Esophagus (tissue), 2 donors: Measurements from ENCODE around the gene CD2AP. TPM values are rescaled to one million over a fixed set of nuclear protein-coding genes. Genes with fewer than 3 reads are reported as not detected.
"Not testable (repeated sequence)": the region's sequence is repeated elsewhere in the genome, so short reads cannot be mapped to it uniquely, and the experiment has no call there.

Experiments used
- H3K27ac ChIP-seq, 2 donors: one replicate each; pipeline ENCODE4 v1.5.1; 2013; ENCODE audit warnings: low read depth in 2 of 2, mild to moderate bottlenecking in 2 of 2, inconsistent platforms in 1 of 2, low read length in 1 of 2, moderate library complexity in 1 of 2
- H3K27me3 ChIP-seq, 2 donors: one replicate each; pipeline ENCODE4 v1.6.1; 2013; ENCODE audit warnings: low read length in 2 of 2, control low read depth in 1 of 2, mild to moderate bottlenecking in 1 of 2; ENCODE audit not compliant: insufficient read depth in 2 of 2, control insufficient read depth in 1 of 2
- H3K36me3 ChIP-seq, 2 donors: one replicate each; pipeline ENCODE4 v1.6.1; 2013; ENCODE audit warnings: low read length in 1 of 2; ENCODE audit not compliant: control insufficient read depth in 2 of 2, insufficient read depth in 2 of 2
- H3K4me1 ChIP-seq, 2 donors: one replicate each; pipeline ENCODE4 v1.6.1; 2013; ENCODE audit warnings: low read length in 1 of 2; ENCODE audit not compliant: control insufficient read depth in 2 of 2, insufficient read depth in 2 of 2
- H3K4me3 ChIP-seq, 2 donors: one replicate each; pipeline ENCODE4 v1.5.1; 2013; ENCODE audit warnings: low read length in 2 of 2, mild to moderate bottlenecking in 2 of 2, low read depth in 1 of 2, moderate library complexity in 1 of 2
- H3K9me3 ChIP-seq, 2 donors: one replicate each; pipeline ENCODE4 v1.6.1; 2013; ENCODE audit warnings: mild to moderate bottlenecking in 2 of 2, low read depth in 1 of 2, low read length in 1 of 2, moderate library complexity in 1 of 2; ENCODE audit not compliant: control insufficient read depth in 2 of 2, insufficient read depth in 1 of 2
- WGBS, 2 donors: extraction: QIAGEN DNeasy Blood & Tissue Kit; methylation state at CpG; one replicate each; pipeline ENCODE4 v1.1.7; 2013; 5-methylcytosine and 5-hydroxymethylcytosine counted together
- polyA plus RNA-seq, 2 donors: library from polyadenylated mRNA; stranded (reverse); fragments of 200-250 nt; gene quantifications; one replicate each; pipeline ENCODE4 v1.2.3, GENCODE V29; 2013
- donor health status: healthy with polysubstance abuse.
- donor health status: Bipolar disorder and iron deficiency.

CD2AP gene
- polyA plus RNA-seq, 2 donors = 12.9 to 14.8 TPM

- H3K36me3 ChIP-seq = no peaks in the 10 kb centered on the region
- H3K27ac ChIP-seq = no peak overlapping the region
- H3K9me3 ChIP-seq = no peaks in the 10 kb centered on the region
- WGBS, 2 donors = 53 to 64% methylated on average over 3 of the region's 3 CpGs
- H3K4me3 ChIP-seq = no peak overlapping the region
- no peaks in the 10 kb centered on the region for H3K27me3 ChIP-seq
- no peaks in the 10 kb centered on the region for H3K4me1 ChIP-seq
Measured at GRCh38 chr6:47440719-47441118, 36.9 kb upstream of the CD2AP start.

DNA sequence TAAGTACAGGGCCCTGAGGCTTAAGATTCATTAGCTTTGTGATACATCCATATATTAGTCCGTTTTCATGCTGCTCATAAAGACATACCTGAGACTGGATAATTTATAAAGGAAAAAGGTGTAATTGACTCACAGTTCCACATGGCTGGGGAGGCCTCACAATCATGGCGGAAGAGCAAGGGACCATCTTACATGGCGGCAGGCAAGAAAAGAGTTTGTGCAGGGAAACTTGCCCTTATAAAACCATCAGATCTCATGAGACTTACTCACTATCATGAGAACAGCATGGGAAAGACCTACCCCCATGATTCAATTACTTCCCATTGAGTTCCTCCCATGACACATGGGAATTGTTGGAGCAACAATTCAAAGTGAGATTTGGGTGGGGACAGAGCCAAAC is 32.6 kb upstream of the CD2AP start:
- 90 to 94% methylated on average over 3 of the region's 3 CpGs for WGBS, 2 donors

GRCh38 chr6:47446669-47447330 is 30.8 kb upstream of the CD2AP start:
- 25 to 39% methylated on average over 3 of the region's 3 CpGs for WGBS, 2 donors
- Histone ChIP-seq H3K36me3 (no peaks in the 10 kb centered on the region), H3K4me1 (no peaks in the 10 kb centered on the region), H3K27ac (no peak overlapping the region), H3K27me3 (no peaks in the 10 kb centered on the region), H3K9me3 (no peaks in the 10 kb centered on the region), H3K4me3 (no peak overlapping the region)

More for the DNA sequence above, 32.6 kb upstream of the CD2AP start:
- not testable (repeated sequence) for H3K36me3 ChIP-seq, H3K27me3 ChIP-seq, H3K4me3 ChIP-seq, H3K9me3 ChIP-seq, H3K4me1 ChIP-seq, H3K27ac ChIP-seq

DNA sequence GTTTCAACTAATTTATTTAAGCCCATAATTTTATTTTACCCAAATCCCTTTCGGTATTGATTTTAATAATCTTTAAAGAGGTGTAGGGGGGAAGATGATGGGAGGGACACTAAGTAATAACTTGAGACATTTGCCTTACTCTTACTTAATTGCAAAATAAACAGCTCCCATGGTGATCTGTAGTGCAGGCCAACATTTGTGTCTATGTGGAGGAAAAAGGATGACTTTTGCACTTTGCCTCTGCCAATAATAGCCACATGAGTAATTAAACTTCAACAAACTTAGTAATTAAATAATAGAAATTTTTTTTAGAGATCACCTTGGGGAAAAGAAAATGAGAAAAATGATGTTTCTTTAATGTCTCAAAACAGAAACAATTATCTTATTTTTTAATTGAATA is 29.9 kb upstream of the CD2AP start:
- no peak overlapping the region for H3K4me3 ChIP-seq
- no peaks in the 10 kb centered on the region for H3K4me1 ChIP-seq
- 95 to 97% methylated on average over 1 of the region's 1 CpG for WGBS, 2 donors
- H3K36me3 ChIP-seq = no peaks in the 10 kb centered on the region
- no peak overlapping the region for H3K27ac ChIP-seq
- no peaks in the 10 kb centered on the region for H3K9me3 ChIP-seq
- no peaks in the 10 kb centered on the region for H3K27me3 ChIP-seq

DNA sequence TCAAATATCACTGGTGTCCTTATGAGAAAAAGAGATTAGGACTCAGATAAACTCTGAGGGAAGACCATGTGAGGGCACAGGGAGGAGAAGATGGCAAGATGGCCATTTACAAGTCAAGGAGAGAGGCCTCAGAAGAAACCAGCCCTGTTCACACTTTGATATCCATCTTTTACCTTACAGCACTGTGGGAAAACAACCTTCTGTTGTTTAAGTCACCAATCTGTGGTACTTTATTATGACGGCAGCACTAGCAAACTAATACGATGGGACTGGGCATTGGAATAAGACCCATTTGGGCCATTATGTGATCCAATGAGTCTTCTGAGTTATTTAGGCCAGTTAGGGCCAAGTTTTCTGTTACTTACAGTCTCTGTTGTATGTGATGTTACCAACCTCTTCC is 26.4 kb upstream of the CD2AP start:
- H3K27ac ChIP-seq = no peak overlapping the region
- H3K9me3 ChIP-seq = no peaks in the 10 kb centered on the region
- H3K36me3 ChIP-seq = no peaks in the 10 kb centered on the region
- 92 to 98% methylated on average over 2 of the region's 2 CpGs for WGBS, 2 donors
- H3K4me3 ChIP-seq = no peak overlapping the region
- H3K4me1 ChIP-seq = no peaks in the 10 kb centered on the region
- H3K27me3 ChIP-seq = no peaks in the 10 kb centered on the region

- Histone ChIP-seq H3K36me3 (no peaks in the 10 kb centered on the region), H3K27me3 (no peaks in the 10 kb centered on the region), H3K4me3 (no peak overlapping the region), H3K4me1 (no peaks in the 10 kb centered on the region), H3K27ac (no peak overlapping the region), H3K9me3 (no peaks in the 10 kb centered on the region)
- 82 to 87% methylated on average over 2 of the region's 2 CpGs for WGBS, 2 donors
Measured at GRCh38 chr6:47452899-47453298, 24.7 kb upstream of the CD2AP start.

GRCh38 chr6:47453372-47453936 is 24.1 kb upstream of the CD2AP start:
- H3K27me3 ChIP-seq = no peaks in the 10 kb centered on the region
- no peaks in the 10 kb centered on the region for H3K36me3 ChIP-seq
- no peaks in the 10 kb centered on the region for H3K9me3 ChIP-seq
- no peaks in the 10 kb centered on the region for H3K4me1 ChIP-seq
- no peak overlapping the region for H3K27ac ChIP-seq
- H3K4me3 ChIP-seq = no peak overlapping the region
- 93% methylated on average over 4 of the region's 4 CpGs for WGBS, 2 donors

DNA sequence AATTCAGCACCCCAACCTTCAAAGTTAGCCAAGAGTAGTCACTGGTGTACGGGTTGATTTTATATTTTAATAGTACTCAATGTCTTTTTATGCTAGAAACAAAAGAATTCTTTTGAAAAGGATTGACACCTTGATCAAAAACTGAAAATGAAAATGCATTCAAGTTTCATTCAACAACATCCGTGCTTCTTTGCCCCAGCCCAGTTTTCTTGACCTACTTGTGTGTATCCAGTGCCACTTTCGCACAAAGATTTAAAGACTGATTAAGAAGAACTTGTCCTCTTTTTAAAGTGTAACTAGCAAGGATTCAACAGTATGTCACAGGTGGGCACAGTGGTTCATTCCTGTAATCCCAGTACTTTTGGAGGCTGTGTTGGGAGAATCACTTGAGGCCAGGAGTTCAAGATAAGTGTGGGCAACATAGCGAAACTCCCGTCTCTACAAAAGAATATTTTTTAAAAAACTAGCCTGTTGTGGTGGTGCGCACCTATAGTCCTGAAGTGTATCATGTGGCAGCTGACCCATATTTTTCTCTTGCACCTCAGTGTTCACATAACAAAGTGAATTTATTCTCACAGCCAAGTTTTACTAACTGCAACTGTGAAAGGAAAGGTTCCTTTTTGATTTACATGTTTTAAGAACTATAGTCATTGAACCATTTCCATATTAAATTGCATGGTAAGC is 22.7 kb upstream of the CD2AP start:
- 87 to 88% methylated on average over 6 of the region's 6 CpGs for WGBS, 2 donors
- Histone ChIP-seq H3K27me3 (no peaks in the 10 kb centered on the region), H3K4me3 (no peak overlapping the region), H3K27ac (no peak overlapping the region), H3K4me1 (no peaks in the 10 kb centered on the region), H3K9me3 (no peaks in the 10 kb centered on the region), H3K36me3 (no peaks in the 10 kb centered on the region)

- Histone ChIP-seq H3K4me1 (no peaks in the 10 kb centered on the region), H3K4me3 (no peak overlapping the region), H3K36me3 (no peaks in the 10 kb centered on the region), H3K27ac (no peak overlapping the region), H3K9me3 (no peaks in the 10 kb centered on the region), H3K27me3 (no peaks in the 10 kb centered on the region)
- 65 to 70% methylated on average over 4 of the region's 4 CpGs for WGBS, 2 donors
Measured at GRCh38 chr6:47455533-47456209, 21.9 kb upstream of the CD2AP start.
